ENCODE measurements around the gene CRACR2A. TPM values are rescaled to one million over a fixed set of nuclear protein-coding genes. Genes with fewer than 3 reads are reported as not detected.

The CRACR2A gene
- polyA plus RNA-seq, 1 experiment = 1.4 TPM

- TF ChIP-seq CTCF (IDR thresholded peaks at IDR 0.05; ENCODE audit: insufficient read depth, low read depth, low read length) = no peak
- Histone ChIP-seq H3K36me3 (ENCODE audit: control insufficient read depth, insufficient read depth, low read length) (no peaks in the 10 kb centered on the region), H3K4me3 (ENCODE audit: low read depth, low read length) (no peak overlapping the region), H3K27me3 (ENCODE audit: control insufficient read depth, insufficient read depth, low read length) (peaks cover 1% of the 10 kb centered on the region; the same call in 1 of the 2 replicates)
- POLR2A ChIA-PET = no interaction called here
- no peak for DNase-seq (ENCODE audit: low read depth)
- CTCF ChIA-PET = no interaction called here
Observed at GRCh38 chr12:3747976-3748619, 4.8 kb downstream of the CRACR2A start.

GRCh38 chr12:3747543-3747942, 5.4 kb downstream of the CRACR2A start:
- ChIA-PET CTCF (no interaction called here), POLR2A (no interaction called here)
- TF ChIP-seq CTCF (IDR thresholded peaks at IDR 0.05; ENCODE audit: insufficient read depth, low read depth, low read length) = no peak
- Histone ChIP-seq H3K27me3 (ENCODE audit: control insufficient read depth, insufficient read depth, low read length) (peaks cover 1% of the 10 kb centered on the region; the same call in 1 of the 2 replicates), H3K4me3 (ENCODE audit: low read depth, low read length) (no peak overlapping the region), H3K36me3 (ENCODE audit: control insufficient read depth, insufficient read depth, low read length) (no peaks in the 10 kb centered on the region)
- DNase-seq (ENCODE audit: low read depth) = no peak

- Histone ChIP-seq H3K4me3 (ENCODE audit: low read depth, low read length) (no peak overlapping the region), H3K27me3 (ENCODE audit: control insufficient read depth, insufficient read depth, low read length) (peaks cover 1% of the 10 kb centered on the region; the same call in 1 of the 2 replicates), H3K36me3 (ENCODE audit: control insufficient read depth, insufficient read depth, low read length) (no peaks in the 10 kb centered on the region)
- no peak for TF ChIP-seq CTCF (IDR thresholded peaks at IDR 0.05; ENCODE audit: insufficient read depth, low read depth, low read length)
- no peak for DNase-seq (ENCODE audit: low read depth)
- ChIA-PET POLR2A (no interaction called here), CTCF (no interaction called here)
Observed at GRCh38 chr12:3746758-3747157, 6.2 kb downstream of the CRACR2A start.

GRCh38 chr12:3745152-3745551, 7.8 kb downstream of the CRACR2A start:
- DNase-seq (ENCODE audit: low read depth) = no peak
- Histone ChIP-seq H3K36me3 (ENCODE audit: control insufficient read depth, insufficient read depth, low read length) (no peaks in the 10 kb centered on the region), H3K27me3 (ENCODE audit: control insufficient read depth, insufficient read depth, low read length) (no peaks in the 10 kb centered on the region), H3K4me3 (ENCODE audit: low read depth, low read length) (no peak overlapping the region)
- POLR2A ChIA-PET = no interaction called here
- CTCF ChIA-PET = no interaction called here
- no peak for TF ChIP-seq CTCF (IDR thresholded peaks at IDR 0.05; ENCODE audit: insufficient read depth, low read depth, low read length)

- H3K4me3 ChIP-seq (ENCODE audit: low read depth, low read length) = no peak overlapping the region
- CTCF ChIA-PET = interaction anchor here (2.3 kb wide), 1 partner anchor 445 kb away, joined by 10 read pairs; no protein-coding TSS in a partner anchor
- H3K36me3 ChIP-seq (ENCODE audit: control insufficient read depth, insufficient read depth, low read length) = no peaks in the 10 kb centered on the region
- no peak for DNase-seq (ENCODE audit: low read depth)
- POLR2A ChIA-PET = no interaction called here
- TF ChIP-seq CTCF (IDR thresholded peaks at IDR 0.05; ENCODE audit: insufficient read depth, low read depth, low read length) = no peak
- no peaks in the 10 kb centered on the region for H3K27me3 ChIP-seq (ENCODE audit: control insufficient read depth, insufficient read depth, low read length)
Observed at GRCh38 chr12:3744229-3744901, 8.5 kb downstream of the CRACR2A start.

All from BJ (cell line).